Measurements from ENCODE around the gene VKORC1.

DNA sequence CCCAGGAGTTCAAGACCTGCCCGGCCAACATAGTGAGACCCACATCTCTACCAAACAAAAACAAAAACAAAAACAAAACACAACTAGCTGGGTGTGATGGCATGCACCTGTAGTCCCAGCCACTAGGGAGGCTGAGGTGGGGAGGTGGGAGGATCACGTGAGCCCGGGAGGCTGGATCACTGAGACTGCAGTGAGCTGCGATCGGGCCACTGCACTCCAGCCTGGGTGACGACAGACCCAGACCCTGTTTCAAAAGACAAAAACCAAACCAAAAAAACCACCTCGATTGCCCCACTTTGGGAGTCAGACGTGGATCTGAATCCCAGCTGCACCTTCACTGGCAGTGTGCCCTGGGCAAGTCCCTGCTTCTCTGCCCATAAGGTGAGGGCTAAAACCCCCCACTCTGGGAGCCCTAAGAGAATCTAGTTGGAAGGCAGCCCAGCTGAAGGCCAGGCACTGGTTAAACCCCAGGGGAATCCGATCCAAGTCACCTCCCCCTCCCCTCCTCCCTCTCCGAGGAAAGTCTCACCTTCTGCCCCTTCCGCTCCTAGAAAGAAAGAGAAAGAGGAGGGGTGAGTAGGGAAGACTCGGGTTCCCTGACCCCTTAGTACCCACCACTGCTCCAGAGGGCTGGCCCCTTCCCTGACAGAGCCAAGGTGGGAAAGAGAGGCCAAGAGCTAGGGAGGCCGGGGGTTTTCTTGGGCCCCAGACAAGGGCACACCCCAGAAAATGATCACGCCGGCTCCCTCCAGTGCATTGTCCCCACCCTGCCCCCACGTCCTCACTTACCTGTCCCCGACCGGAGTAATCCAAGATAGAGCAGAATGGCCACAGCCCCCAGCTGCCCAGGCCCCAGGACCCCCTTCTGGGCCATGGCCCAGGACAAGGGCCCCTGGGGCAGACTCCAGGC is 40.3 kb upstream of the VKORC1 start:
- no peak for TF ChIP-seq BHLHE40 (IDR thresholded peaks at IDR 0.05; ENCODE audit: low read depth, low read length)
- TF ChIP-seq, protein P1, sequence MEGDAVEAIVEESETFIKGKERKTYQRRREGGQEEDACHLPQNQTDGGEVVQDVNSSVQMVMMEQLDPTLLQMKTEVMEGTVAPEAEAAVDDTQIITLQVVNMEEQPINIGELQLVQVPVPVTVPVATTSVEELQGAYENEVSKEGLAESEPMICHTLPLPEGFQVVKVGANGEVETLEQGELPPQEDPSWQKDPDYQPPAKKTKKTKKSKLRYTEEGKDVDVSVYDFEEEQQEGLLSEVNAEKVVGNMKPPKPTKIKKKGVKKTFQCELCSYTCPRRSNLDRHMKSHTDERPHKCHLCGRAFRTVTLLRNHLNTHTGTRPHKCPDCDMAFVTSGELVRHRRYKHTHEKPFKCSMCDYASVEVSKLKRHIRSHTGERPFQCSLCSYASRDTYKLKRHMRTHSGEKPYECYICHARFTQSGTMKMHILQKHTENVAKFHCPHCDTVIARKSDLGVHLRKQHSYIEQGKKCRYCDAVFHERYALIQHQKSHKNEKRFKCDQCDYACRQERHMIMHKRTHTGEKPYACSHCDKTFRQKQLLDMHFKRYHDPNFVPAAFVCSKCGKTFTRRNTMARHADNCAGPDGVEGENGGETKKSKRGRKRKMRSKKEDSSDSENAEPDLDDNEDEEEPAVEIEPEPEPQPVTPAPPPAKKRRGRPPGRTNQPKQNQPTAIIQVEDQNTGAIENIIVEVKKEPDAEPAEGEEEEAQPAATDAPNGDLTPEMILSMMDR (conservative IDR thresholded peaks at IDR 0.05; ENCODE audit: low read depth, low read length) = no peak
- TF ChIP-seq FOS (IDR thresholded peaks at IDR 0.05; ENCODE audit: low read depth, low read length) = no peak
- TF ChIP-seq SMC3 (IDR thresholded peaks at IDR 0.05; ENCODE audit: low read depth, low read length) = no peak
